Large intestine (tissue), 3 donors: ENCODE results near the gene ACTR8. TPM values are rescaled to one million over a fixed set of nuclear protein-coding genes. Genes with fewer than 3 reads are reported as not detected.

Experiments
- DNase-seq, 2 donors: peaks; one replicate each; pipeline versions ENCODE4 v3.0.0 to v3.0.0-alpha.2; 2013
- H3K27ac ChIP-seq: one replicate; pipeline ENCODE4 v1.5.1; 2013; ENCODE audit warnings: low read length
- H3K27me3 ChIP-seq: 2 replicates; pipeline ENCODE4 v1.6.1; 2013; ENCODE audit warnings: low read length; ENCODE audit not compliant: control insufficient read depth, insufficient read depth
- H3K36me3 ChIP-seq: 2 replicates; pipeline ENCODE4 v1.6.1; 2013; ENCODE audit warnings: low read length; ENCODE audit not compliant: control insufficient read depth, insufficient read depth
- H3K4me1 ChIP-seq: one replicate; pipeline ENCODE4 v1.6.1; 2013; ENCODE audit warnings: low read length; ENCODE audit not compliant: control insufficient read depth, insufficient read depth
- H3K4me3 ChIP-seq: one replicate; pipeline ENCODE4 v1.5.1; 2013; ENCODE audit warnings: low read length
- H3K9me3 ChIP-seq: one replicate; pipeline ENCODE4 v1.6.1; 2013; ENCODE audit warnings: mild to moderate bottlenecking, low read depth, low read length, moderate library complexity; ENCODE audit not compliant: control insufficient read depth
- WGBS: methylation state at CpG from one replicate; pipeline ENCODE4 v1.1.5; 2013; ENCODE audit warnings: low lambda C conversion rate; ENCODE audit not compliant: insufficient coverage; 5-methylcytosine and 5-hydroxymethylcytosine counted together
- polyA plus RNA-seq: library from polyadenylated mRNA; unstranded; fragments of 120-200 nt; gene quantifications from one replicate; pipeline ENCODE4 v1.2.1, GENCODE V29; 2013

ACTR8 gene
- polyA plus RNA-seq, 1 donor = 27.3 TPM

DNA sequence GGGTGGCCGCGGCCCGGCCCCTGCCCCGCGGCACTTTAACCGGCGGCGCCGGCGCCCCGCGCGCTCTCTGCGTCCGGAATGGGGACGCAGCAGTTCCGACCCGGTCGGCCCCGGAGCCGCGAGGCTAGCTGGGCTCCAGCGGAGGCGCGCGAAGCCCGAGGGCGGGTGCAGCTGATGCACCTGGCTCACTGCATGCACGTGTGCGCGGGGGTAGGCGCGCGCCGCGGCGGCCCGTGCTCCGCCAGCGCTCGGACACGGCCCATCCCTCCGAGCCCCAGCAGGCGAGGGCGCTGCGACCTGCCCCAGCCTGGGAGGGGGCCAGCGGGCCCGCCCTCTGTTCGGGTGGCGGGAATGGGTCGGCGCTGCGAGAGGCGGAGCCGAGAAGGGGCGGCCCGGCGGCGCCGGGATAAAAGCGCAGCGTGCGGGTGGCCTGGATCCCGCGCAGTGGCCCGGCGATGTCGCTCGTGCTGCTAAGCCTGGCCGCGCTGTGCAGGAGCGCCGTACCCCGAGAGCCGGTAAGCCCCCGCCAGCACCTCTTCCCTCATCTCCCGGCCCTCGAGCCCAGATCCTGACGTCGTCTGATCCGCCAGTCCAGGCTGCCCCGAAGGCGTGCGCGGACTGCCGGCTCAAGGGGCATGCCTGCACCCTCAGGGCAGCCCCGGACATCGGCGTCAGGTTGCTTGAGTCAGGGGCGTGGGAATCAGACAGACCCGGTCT lies 35.7 kb downstream of the ACTR8 start, which contains the start of the genes CHDH and IL17RB:
CHDH (minus strand) TSS at position 286 of the 717 bp plus-strand sequence. CDS start 22,411 bp downstream, outside the sequence.
IL17RB (plus strand) TSS at position 435 of the 717 bp plus-strand sequence; CDS start at position 456, 21 bp downstream.
- peak within 1 kb of the TSS; percentile 92 for H3K27ac ChIP-seq
- DNase-seq = peak; percentile 57 to 83
- no CpG with 5 or more reads among the region's 91 CpGs for WGBS
- no peaks in the 10 kb centered on the region for H3K36me3 ChIP-seq
- peaks cover 8% of the 10 kb centered on the region for H3K27me3 ChIP-seq
- H3K4me3 ChIP-seq = peak within 1 kb of the TSS; percentile 55
- H3K9me3 ChIP-seq = no peaks in the 10 kb centered on the region
- H3K4me1 ChIP-seq = peaks cover 44% of the 10 kb centered on the region

GRCh38 chr3:53845881-53846133 lies 36.1 kb downstream of the ACTR8 start:
- no CpG with 5 or more reads among the region's 34 CpGs for WGBS
- Histone ChIP-seq H3K9me3 (no peaks in the 10 kb centered on the region), H3K4me3 (peak overlapping the region; percentile 55), H3K27ac (peak overlapping the region; percentile 92), H3K4me1 (peaks cover 48% of the 10 kb centered on the region), H3K27me3 (peaks cover 8% of the 10 kb centered on the region), H3K36me3 (no peaks in the 10 kb centered on the region)
- DNase-seq = no peak

DNA sequence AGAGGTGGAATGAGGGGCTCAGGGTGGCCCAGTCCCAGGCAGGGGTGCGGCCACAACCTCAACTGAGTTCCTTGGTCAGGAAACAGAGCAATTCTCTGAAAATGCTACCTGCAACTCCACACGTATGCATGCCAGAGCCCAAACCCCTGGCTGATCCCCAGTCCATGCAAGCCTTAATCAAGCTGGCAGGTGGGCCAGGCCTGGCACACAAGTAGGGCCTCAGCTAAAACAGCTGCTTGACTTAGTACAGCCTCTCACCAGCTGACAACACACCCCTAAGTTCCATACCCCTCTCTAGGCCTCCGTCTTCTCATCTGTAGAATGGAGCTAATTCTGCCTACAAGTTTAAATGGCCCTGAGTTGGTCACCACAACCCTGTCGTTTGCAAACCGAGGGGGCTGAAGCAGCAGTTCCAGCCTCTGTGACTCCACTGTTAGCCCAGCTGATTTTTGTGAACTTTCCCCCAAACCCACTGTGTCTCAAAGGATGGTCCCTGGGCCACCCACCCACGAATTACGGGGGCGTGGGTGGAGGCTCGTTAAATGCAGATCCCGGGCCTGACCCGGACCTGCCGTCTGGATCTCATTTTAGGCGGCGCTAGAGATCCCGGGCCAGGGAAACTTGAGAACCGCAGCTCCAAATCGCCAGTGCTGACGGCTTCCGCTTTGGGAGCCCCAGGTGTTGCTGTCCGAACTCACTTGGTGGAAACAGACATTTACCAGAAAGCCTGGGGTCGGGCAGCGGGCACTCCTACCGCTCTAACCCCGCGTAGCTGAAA lies 36.7 kb downstream of the ACTR8 start:
- H3K4me1 ChIP-seq = peaks cover 49% of the 10 kb centered on the region
- DNase-seq = peak in 1 of 2 donors; percentile 63
- no CpG with 5 or more reads among the region's 25 CpGs for WGBS

DNA sequence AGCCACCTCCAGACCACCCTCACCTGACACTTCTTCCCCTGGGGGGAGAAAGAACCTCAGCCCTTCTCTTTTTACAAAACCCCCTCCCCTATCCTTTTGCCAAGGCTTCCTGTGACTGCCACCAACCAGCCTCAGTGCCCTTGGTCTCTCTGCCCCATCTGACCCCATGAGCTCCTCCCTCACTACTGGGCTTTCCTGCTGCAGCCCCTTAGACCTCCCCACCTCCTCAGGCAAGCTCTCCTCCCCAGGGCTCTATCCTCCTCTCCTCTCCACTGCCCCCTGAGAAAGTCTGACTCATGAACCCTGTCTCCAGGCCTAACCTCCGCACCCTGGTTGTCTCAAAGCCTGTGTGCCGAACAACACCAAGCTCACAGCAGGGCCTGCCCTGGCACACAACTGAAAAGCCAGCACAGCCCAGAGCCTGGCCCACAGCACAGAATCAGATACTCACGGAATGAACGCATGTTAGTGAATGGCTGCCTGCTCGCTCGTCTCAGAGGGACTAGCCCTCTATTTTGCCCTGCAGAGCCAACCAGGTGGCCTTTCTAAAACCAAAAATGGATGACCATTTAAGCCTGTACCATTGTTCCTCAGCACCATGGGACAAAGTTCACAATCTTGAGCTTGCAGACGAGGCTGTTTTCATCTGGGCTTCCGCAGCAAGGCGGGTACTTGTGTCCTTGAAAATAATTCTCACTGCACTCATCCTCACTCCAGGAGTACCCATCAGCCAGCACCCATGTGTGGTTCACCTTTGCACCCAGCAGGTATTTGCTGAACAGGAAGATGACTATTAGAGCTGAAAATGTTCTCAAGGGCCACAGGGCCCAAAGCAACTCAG lies 37.5 kb downstream of the ACTR8 start:
- H3K4me3 ChIP-seq = peak overlapping the region; percentile 55
- peaks cover 49% of the 10 kb centered on the region for H3K4me1 ChIP-seq
- H3K9me3 ChIP-seq = no peaks in the 10 kb centered on the region
- no peaks in the 10 kb centered on the region for H3K36me3 ChIP-seq
- peaks cover 8% of the 10 kb centered on the region for H3K27me3 ChIP-seq
- WGBS = no CpG with 5 or more reads among the region's 9 CpGs
- DNase-seq = peak; percentile 60 to 83
- H3K27ac ChIP-seq = peak overlapping the region; percentile 92

More for the DNA sequence above, 36.7 kb downstream of the ACTR8 start:
- peak overlapping the region; percentile 55 for H3K4me3 ChIP-seq
- peaks cover 8% of the 10 kb centered on the region for H3K27me3 ChIP-seq
- H3K27ac ChIP-seq = peak overlapping the region; percentile 92
- no peaks in the 10 kb centered on the region for H3K36me3 ChIP-seq
- no peaks in the 10 kb centered on the region for H3K9me3 ChIP-seq

- WGBS = no CpG with 5 or more reads among the region's 10 CpGs
- Histone ChIP-seq H3K4me3 (peak overlapping the region; percentile 5), H3K27ac (peak overlapping the region; percentile 92), H3K9me3 (no peaks in the 10 kb centered on the region), H3K27me3 (peaks cover 8% of the 10 kb centered on the region), H3K4me1 (peaks cover 49% of the 10 kb centered on the region), H3K36me3 (peaks cover 7% of the 10 kb centered on the region)
- DNase-seq = peak; percentile 32 to 71
Observed at GRCh38 chr3:53843195-53844177, 38.5 kb downstream of the ACTR8 start.

DNA sequence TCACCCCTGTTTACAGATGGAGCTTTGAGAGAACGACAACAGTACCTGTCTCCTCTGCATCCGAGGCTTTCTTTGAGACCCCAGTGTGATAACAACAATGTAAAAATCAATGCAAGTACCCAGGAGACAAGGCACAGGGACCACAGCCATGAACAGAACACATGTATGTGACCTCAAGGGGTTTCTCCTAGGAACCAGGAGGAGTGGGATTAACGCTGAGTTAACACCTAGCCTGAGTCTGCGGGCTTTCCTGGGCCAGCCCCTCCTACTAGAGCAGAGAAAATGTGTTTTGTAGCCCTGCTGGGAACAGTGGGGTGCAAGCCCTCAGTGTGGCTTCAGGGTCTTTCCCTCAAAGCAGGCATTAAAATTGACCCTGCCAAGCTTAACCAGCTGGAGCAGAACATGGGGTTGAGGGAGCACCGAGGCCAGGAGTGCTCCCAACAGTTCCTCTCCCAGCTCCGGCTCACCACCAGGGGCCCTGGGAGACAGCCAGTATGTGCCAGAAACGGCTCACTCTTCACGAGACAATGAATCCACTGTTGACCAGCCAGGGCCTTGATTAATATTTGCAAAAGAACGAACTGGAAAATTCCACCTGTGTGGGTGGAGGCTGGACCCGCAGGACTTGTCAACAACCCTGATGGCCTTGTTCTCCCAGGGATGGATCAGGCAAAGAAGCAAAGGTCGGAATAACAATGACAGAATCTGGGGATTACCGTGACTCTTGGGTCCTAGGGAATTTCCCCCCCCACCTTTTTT lies 39.3 kb downstream of the ACTR8 start:
- Histone ChIP-seq H3K36me3 (peaks cover 12% of the 10 kb centered on the region), H3K4me3 (peak overlapping the region; percentile 9), H3K4me1 (peaks cover 49% of the 10 kb centered on the region), H3K27me3 (peaks cover 8% of the 10 kb centered on the region), H3K9me3 (no peaks in the 10 kb centered on the region), H3K27ac (peak overlapping the region; percentile 92)
- WGBS = no CpG with 5 or more reads among the region's 12 CpGs
- DNase-seq = peak; percentile 85 to 94

DNA sequence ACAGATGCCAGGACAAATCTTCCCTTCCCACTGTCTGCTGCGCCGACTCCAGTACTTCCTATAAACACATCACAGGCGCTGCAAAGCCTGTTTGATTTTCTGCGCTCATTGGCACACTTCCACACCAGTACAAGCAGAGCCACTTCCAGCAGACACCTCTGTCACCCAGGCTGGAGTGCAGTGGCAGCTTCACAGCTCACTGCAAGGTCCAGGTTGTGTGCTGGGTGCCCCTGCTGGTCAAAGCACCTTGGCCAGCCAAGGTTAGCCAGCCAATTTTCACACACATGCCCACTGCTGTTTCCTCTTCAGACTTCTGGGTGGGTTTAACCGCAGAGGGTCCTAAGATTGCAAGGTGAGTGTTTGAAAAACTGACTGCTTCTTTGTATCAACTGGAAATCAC lies 40.7 kb downstream of the ACTR8 start:
- Histone ChIP-seq H3K4me1 (peaks cover 43% of the 10 kb centered on the region), H3K4me3 (no peak overlapping the region), H3K9me3 (no peaks in the 10 kb centered on the region), H3K27ac (no peak overlapping the region), H3K36me3 (peaks cover 18% of the 10 kb centered on the region), H3K27me3 (no peaks in the 10 kb centered on the region)
- 100% methylated on average over 1 of the region's 5 CpGs for WGBS
- no peak for DNase-seq

DNA sequence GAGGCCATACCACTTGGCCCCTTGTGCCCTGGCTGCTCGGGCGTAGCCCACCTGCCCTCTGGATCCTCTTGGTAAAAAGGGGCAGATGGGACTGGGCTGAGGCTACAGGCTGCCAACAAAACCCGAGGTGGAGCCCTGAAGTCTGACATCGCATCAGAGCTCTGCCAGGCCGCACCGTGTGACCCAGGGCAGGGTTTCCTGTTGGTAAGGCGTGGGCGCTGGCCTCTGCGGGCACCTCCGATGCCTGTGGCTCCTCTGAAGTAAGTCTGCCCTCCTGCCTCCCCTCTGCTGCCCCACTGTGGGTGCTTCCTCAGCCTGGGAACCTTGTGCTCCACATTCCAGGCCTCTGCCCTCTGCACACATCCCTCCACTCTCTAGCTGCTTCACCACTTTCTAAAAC lies 44.6 kb downstream of the ACTR8 start:
- no peaks in the 10 kb centered on the region for H3K27me3 ChIP-seq
- DNase-seq = no peak
- peaks cover 13% of the 10 kb centered on the region for H3K4me1 ChIP-seq
- H3K4me3 ChIP-seq = no peak overlapping the region
- H3K36me3 ChIP-seq = peaks cover 30% of the 10 kb centered on the region
- H3K27ac ChIP-seq = no peak overlapping the region
- H3K9me3 ChIP-seq = no peaks in the 10 kb centered on the region
- no CpG with 5 or more reads among the region's 10 CpGs for WGBS
